Ectodermal cell (in vitro differentiated cells): Measurements from ENCODE around the gene ZNF319.

Source experiments
- H3K27ac ChIP-seq: 2 replicates; pipeline ENCODE4 v1.7.0; 2013; ENCODE audit warnings: mild to moderate bottlenecking, low read depth, low read length; ENCODE audit not compliant: insufficient read depth, poor library complexity, severe bottlenecking
- H3K27me3 ChIP-seq: 2 replicates; pipeline ENCODE4 v1.7.0; 2013; ENCODE audit warnings: mild to moderate bottlenecking, low read length; ENCODE audit not compliant: insufficient read depth, control insufficient read depth, poor library complexity, severe bottlenecking
- H3K36me3 ChIP-seq: one replicate; pipeline ENCODE4 v1.7.0; 2013; ENCODE audit warnings: low read length; ENCODE audit not compliant: control insufficient read depth, insufficient read depth
- H3K4me1 ChIP-seq: one replicate; pipeline ENCODE4 v1.7.0; 2013; ENCODE audit warnings: low read length; ENCODE audit not compliant: control insufficient read depth, insufficient read depth
- H3K4me3 ChIP-seq: 2 replicates; pipeline ENCODE4 v1.7.0; 2013; ENCODE audit warnings: low read depth, low read length, control low read depth; ENCODE audit not compliant: insufficient read depth
- H3K9me3 ChIP-seq: 2 replicates; pipeline ENCODE4 v1.7.0; 2013; ENCODE audit warnings: mild to moderate bottlenecking, low read length, moderate library complexity; ENCODE audit not compliant: control insufficient read depth
- WGBS, 2 experiments: methylation state at CpG; one replicate each; pipeline ENCODE4 v1.1.7; 2013; ENCODE audit warnings: missing lambda C conversion rate in 2 of 2; 5-methylcytosine and 5-hydroxymethylcytosine counted together

ZNF319 gene

DNA sequence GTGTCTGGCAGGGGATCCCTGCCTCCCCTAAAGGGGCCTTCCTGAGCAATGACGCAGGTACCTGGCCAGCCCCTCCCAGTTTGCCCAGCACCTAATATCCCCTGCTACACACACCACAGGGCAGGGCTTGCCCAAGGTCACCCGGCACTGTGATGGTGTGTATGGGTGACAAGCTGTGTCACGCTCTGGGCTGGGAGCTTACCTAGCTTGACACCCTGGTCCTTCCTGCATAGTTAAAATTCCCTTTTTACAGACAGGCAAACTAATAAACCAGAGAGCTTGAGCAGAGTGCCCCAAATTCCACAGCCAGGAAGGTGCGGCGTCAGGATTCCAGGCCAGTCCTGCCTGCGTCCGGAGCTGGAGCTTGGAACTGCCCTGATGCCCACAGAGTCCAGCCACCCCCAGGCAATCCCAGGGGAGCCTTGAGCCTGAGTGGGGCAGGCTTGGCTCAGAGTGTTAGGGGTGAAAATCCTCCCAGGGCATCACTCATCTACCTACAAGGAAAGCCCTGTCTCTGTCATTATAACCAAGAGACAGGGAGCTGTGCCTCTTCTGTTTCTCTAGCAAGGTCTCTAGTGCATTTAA, 43.2 kb upstream of the ZNF319 start:
- no peaks in the 10 kb centered on the region for H3K27me3 ChIP-seq
- WGBS, 2 experiments, result 95 to 96% methylated on average over 7 of the region's 7 CpGs
- no peak overlapping the region for H3K4me3 ChIP-seq
- H3K27ac ChIP-seq, result no peak overlapping the region
- no peaks in the 10 kb centered on the region for H3K4me1 ChIP-seq
- peaks cover 7% of the 10 kb centered on the region for H3K36me3 ChIP-seq
- no peaks in the 10 kb centered on the region for H3K9me3 ChIP-seq

DNA sequence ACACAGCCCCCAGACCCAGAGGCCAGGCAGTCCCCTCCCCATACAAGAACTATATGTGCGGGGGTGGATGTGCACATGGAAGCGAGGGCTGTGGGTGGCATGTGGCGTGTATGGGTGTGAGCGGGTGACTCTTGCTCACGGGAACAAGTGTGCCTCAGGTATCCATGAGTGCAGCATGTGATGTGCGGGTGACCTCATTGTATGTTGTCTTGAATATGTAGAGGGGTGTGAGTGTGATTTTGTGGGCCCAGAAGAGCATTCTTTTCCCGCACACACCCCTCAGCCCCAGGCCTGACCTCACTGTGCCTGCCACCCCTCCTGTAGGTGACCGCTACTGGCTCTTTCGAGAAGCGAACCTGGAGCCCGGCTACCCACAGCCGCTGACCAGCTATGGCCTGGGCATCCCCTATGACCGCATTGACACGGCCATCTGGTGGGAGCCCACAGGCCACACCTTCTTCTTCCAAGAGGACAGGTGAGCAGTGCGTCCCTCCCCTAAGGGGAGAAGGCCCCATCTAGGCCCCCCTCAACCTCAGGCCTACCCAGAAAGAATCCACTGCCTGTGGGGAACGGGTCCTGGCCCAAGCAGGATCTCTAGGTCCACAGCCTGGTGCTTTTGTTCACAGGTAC, 42.5 kb upstream of the ZNF319 start:
- H3K4me3 ChIP-seq, result no peak overlapping the region
- peaks cover 7% of the 10 kb centered on the region for H3K36me3 ChIP-seq
- no peaks in the 10 kb centered on the region for H3K27me3 ChIP-seq
- WGBS, 2 experiments, result 95% methylated on average over 16 of the region's 16 CpGs
- no peaks in the 10 kb centered on the region for H3K4me1 ChIP-seq
- H3K9me3 ChIP-seq, result no peaks in the 10 kb centered on the region
- no peak overlapping the region for H3K27ac ChIP-seq

DNA sequence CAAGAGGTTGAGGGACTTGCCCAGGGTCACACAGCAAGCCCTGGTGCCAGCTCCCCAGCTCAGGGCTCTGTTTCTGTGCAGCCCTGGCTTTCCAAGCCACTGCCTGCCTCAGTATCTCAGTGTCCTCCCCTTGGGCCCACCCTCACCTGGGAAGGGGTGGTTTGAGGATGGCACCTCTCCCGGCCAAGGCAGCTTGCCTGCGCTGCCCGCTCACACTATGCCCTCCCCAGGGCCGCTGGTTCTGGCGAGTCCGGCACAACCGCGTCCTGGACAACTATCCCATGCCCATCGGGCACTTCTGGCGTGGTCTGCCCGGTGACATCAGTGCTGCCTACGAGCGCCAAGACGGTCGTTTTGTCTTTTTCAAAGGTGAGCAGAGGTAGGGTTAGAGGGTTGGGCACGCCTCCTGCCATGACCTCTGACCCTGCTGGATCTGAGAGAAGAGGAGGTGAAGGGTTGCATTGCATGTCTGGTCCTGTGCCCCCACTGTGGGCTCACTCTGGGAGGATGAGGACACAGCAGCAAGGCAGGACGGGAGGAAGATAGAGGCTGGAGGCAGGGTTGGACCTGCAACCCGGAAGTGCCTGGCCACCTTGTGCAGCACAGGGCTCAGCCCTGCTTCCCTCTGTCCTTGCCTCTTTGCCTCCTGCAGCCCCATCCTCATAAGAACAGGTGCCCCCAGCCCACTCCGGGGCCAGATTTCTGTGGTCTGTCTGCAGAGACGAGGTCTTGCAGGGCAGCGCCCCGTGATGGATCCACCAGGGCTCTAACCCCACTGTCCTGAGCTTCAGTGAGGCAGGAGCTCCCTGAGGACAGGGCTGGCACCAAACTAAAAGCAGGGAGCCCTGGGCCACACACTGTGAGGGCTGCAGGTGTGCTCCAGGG, 41.8 kb upstream of the ZNF319 start:
- Histone ChIP-seq H3K36me3 (peaks cover 7% of the 10 kb centered on the region), H3K27ac (no peak overlapping the region), H3K4me3 (no peak overlapping the region), H3K4me1 (no peaks in the 10 kb centered on the region), H3K9me3 (no peaks in the 10 kb centered on the region), H3K27me3 (no peaks in the 10 kb centered on the region)
- 95 to 96% methylated on average over 22 of the region's 22 CpGs for WGBS, 2 experiments

DNA sequence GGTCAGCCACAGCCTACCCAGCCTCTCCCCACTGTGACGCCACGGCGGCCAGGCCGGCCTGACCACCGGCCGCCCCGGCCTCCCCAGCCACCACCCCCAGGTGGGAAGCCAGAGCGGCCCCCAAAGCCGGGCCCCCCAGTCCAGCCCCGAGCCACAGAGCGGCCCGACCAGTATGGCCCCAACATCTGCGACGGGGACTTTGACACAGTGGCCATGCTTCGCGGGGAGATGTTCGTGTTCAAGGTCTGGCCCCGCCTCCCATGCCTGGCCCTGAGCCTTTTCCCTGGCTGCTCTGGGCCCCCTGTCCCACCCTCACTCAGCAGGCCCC, 41.1 kb upstream of the ZNF319 start:
- WGBS, 2 experiments, result 93 to 94% methylated on average over 18 of the region's 18 CpGs
- no peak overlapping the region for H3K4me3 ChIP-seq
- H3K27ac ChIP-seq, result no peak overlapping the region
- no peaks in the 10 kb centered on the region for H3K4me1 ChIP-seq
- H3K36me3 ChIP-seq, result peaks cover 7% of the 10 kb centered on the region
- no peaks in the 10 kb centered on the region for H3K9me3 ChIP-seq
- no peaks in the 10 kb centered on the region for H3K27me3 ChIP-seq

DNA sequence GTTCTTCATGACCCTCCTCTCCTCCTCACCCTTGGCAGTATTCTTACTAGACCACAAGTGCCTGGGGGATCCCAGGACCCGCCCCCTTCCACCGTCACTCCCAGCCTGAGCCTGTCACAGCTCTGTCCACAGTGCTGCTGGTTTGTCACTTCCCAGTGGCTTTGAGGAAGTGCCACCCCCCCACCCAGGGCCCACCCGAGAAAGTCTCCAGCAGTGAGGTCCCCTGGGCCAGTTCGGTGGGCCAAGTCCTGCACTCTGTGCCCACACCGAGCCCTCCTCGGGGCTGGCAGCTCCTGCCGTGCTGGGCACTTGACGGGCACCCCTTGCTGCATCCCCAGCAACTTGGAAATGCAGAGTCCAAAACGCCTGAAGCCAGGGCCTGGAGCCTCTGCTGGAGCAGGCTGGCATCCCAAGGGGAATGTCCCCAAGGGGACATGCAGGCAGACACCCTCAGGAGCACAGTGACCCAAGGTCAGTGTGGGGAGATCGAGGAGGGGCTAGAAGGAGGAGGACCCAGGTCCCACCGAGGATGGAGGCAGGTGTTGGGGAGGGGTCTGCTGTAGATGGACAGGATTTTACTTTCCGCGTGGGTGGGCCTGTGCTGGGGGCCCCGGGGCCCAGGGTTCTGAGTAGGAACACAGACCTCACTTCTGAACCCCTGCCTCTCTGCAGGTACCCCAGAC, 40.6 kb upstream of the ZNF319 start:
- Histone ChIP-seq H3K9me3 (no peaks in the 10 kb centered on the region), H3K27me3 (no peaks in the 10 kb centered on the region), H3K36me3 (peaks cover 7% of the 10 kb centered on the region), H3K4me3 (no peak overlapping the region), H3K27ac (no peak overlapping the region), H3K4me1 (no peaks in the 10 kb centered on the region)
- WGBS, 2 experiments, result 93 to 94% methylated on average over 14 of the region's 14 CpGs

DNA sequence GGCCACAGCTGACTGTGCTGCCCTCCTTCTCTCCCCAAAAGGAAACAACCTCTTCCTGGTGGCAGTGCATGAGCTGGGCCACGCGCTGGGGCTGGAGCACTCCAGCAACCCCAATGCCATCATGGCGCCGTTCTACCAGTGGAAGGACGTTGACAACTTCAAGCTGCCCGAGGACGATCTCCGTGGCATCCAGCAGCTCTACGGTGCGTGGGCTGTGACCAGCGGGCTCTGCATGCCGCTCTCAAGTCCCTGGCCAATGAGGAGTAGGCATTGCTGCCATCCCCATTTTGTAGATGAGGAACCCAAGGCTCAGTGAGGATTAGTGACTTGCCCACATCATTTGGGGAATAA, 40.0 kb upstream of the ZNF319 start:
- Histone ChIP-seq H3K27ac (no peak overlapping the region), H3K27me3 (no peaks in the 10 kb centered on the region), H3K4me3 (no peak overlapping the region), H3K9me3 (no peaks in the 10 kb centered on the region), H3K4me1 (no peaks in the 10 kb centered on the region), H3K36me3 (peaks cover 7% of the 10 kb centered on the region)
- 95 to 96% methylated on average over 12 of the region's 12 CpGs for WGBS, 2 experiments

DNA sequence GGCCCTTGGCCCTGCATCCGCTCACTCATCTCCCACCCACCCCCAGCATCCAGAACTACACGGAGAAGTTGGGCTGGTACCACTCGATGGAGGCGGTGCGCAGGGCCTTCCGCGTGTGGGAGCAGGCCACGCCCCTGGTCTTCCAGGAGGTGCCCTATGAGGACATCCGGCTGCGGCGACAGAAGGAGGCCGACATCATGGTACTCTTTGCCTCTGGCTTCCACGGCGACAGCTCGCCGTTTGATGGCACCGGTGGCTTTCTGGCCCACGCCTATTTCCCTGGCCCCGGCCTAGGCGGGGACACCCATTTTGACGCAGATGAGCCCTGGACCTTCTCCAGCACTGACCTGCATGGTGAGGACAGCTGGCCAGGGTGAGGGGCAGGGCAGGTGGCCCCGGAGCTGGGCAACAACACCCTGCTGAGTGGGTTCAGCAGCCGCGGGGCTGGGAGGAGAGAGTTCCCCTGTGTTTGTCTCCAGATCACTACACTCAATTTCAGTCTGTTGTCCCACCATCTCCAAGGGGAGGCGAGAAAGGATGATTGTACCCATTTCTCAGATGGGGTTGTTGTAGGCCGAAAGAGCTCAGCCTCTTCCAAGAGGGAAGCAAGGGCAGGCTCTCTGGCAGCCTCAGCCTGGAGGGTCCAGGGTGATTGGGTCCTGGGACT, 39.5 kb upstream of the ZNF319 start:
- Histone ChIP-seq H3K27me3 (no peaks in the 10 kb centered on the region), H3K4me1 (peaks cover 2% of the 10 kb centered on the region), H3K4me3 (no peak overlapping the region), H3K36me3 (peaks cover 7% of the 10 kb centered on the region), H3K9me3 (no peaks in the 10 kb centered on the region), H3K27ac (no peak overlapping the region)
- WGBS, 2 experiments, result 94 to 95% methylated on average over 26 of the region's 26 CpGs

DNA sequence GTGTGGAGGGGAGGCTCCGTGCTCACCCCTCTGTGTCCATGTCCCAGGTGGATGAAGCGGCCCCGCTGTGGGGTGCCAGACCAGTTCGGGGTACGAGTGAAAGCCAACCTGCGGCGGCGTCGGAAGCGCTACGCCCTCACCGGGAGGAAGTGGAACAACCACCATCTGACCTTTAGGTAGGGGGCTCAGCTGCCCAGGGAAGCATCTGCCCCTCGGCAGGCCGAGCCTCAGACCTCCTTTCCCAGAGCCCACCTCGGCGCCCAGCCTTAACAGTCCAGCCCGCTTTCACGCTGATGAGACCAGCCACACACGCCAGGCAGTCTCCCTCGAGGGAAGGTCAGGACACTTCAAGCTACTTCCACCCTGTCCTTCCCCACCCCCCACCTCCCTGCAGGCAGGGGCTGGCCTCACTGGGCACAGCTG, 37.8 kb upstream of the ZNF319 start:
- Histone ChIP-seq H3K27ac (no peak overlapping the region), H3K4me3 (no peak overlapping the region), H3K36me3 (peaks cover 3% of the 10 kb centered on the region), H3K9me3 (no peaks in the 10 kb centered on the region), H3K4me1 (peaks cover 3% of the 10 kb centered on the region), H3K27me3 (no peaks in the 10 kb centered on the region)
- WGBS, 2 experiments, result 94 to 95% methylated on average over 20 of the region's 20 CpGs

DNA sequence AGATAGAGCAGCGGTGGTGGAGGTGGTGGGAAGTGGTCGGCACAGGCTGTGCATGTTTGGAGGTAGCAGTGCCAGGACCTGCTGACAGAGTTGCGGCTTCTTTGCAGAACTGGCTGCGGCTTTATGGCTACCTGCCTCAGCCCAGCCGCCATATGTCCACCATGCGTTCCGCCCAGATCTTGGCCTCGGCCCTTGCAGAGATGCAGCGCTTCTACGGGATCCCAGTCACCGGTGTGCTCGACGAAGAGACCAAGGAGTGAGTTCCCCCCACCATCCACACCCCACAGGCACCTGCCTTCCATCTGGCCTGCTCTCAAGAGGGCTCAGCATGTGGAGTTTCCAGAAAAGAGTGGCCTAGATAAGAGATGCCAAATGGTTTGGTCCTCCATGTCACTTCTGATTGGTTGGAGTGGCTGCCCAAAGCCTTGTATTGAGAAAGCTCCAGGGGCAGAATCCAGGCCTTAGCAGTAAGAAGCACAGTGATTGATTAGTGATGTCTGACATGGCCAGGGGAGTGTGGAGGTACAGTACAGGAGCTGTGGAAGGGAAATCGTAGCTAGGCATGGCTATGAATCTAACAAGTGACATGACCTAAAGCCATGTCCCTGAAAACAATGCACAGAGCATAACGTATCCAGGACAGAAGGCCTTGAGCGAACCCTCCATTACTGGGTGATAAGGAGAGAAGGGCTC, 37.0 kb upstream of the ZNF319 start:
- H3K4me1 ChIP-seq, result peaks cover 7% of the 10 kb centered on the region
- H3K9me3 ChIP-seq, result no peaks in the 10 kb centered on the region
- no peak overlapping the region for H3K27ac ChIP-seq
- no peaks in the 10 kb centered on the region for H3K36me3 ChIP-seq
- no peak overlapping the region for H3K4me3 ChIP-seq
- WGBS, 2 experiments, result 96% methylated on average over 16 of the region's 16 CpGs
- no peaks in the 10 kb centered on the region for H3K27me3 ChIP-seq
